LHCN-M2 (cell line): Measurements from ENCODE around the gene SLC9A3. TPM values are rescaled to one million over a fixed set of nuclear protein-coding genes. Genes with fewer than 3 reads are reported as not detected.

Experiments used
- total RNA-seq: library from RNA; depleted of rRNA; stranded (reverse); fragments of >200 nt; gene quantifications from 2 replicates; pipeline ENCODE4 v1.2.3, GENCODE V29; 2014; rRNA removed

The SLC9A3 gene
- total RNA-seq, 1 experiment from 2014 or later = 4.4 TPM

Other genes starting within 250 kb of the SLC9A3 start
- 43.2 and 52.0 TPM in 2 replicates for gene AHRR, start 202.7 kb downstream of the SLC9A3 start, total RNA-seq
- gene EXOC3, start 81.3 kb downstream of the SLC9A3 start, total RNA-seq = 29.2 and 30.6 TPM in 2 replicates
- gene CEP72, start 87.9 kb upstream of the SLC9A3 start, total RNA-seq = 8.0 and 10.5 TPM in 2 replicates
- 0.06 TPM in 1 of 2 replicates, not detected in the other for gene TPPP, start 168.9 kb upstream of the SLC9A3 start, total RNA-seq